HepG2 (cell line): ENCODE data around the gene UROS. TPM values are rescaled to one million over a fixed set of nuclear protein-coding genes. Genes with fewer than 3 reads are reported as not detected.

Experiments used
- ATAC-seq: fragments of 200-7000 bp; cut with Tn5 transposase; 3 replicates; pipeline ENCODE4 v1.9.1; 2020; ENCODE audit warnings: mild to moderate bottlenecking, moderate library complexity
- BruUV-seq: library from RNA; stranded (reverse); fragments of 400-500 nt; replicated peaks from 2 replicates; lab custom pipeline; 2021; lab: Mats Ljungman, UMichigan
- CTCF ChIA-PET: fragments of 300-600 bp; formaldehyde crosslinking; extraction: SDS; loops from one replicate; lab custom pipeline; 2021; ENCODE audit warnings: low total read pairs, inconsistent platforms, low intra/inter-chr PET ratio; lab: Yijun Ruan, JAX
- POLR2A ChIA-PET: fragments of 350-600 bp; sonication (Branson Sonifier 250); formaldehyde crosslinking; loops from one replicate; lab custom pipeline; 2020; ENCODE audit warnings: antibody characterized with exemption, inconsistent platforms; lab: Yijun Ruan, JAX
- DNase-seq: peaks from one replicate; pipeline ENCODE4 v3.0.0-alpha.2; 2015; ENCODE audit warnings: low spot score
- FAIRE-seq: peaks from 3 replicates; lab custom pipeline; 2011; peaks lifted over from hg19 to GRCh38; lab: Jason Lieb, UNC
- H2AFZ ChIP-seq: one replicate; pipeline ENCODE4 v1.6.1; 2011; ENCODE audit warnings: low read length, inconsistent platforms
- H3K27ac ChIP-seq: fragments of 300-600 bp; 3 replicates; pipeline ENCODE4 v1.8.0; 2011; ENCODE audit warnings: mixed run types, mild to moderate bottlenecking, mixed read lengths, low read length, inconsistent platforms; ENCODE audit not compliant: insufficient read depth; ENCODE audit errors: extremely low read length
- H3K27me3 ChIP-seq, 2 experiments: fragments of 200-600 bp in 1 of 2; 2 replicates in 1 of 2; 3 replicates in 1 of 2; pipeline versions ENCODE4 v1.6.0 to v1.8.0; 2011; ENCODE audit warnings: low read length in 2 of 2, mild to moderate bottlenecking in 2 of 2, moderate library complexity in 2 of 2, inconsistent platforms in 1 of 2; ENCODE audit not compliant: insufficient read depth in 2 of 2, control insufficient read depth in 1 of 2
- H3K36me3 ChIP-seq, 2 experiments: fragments of 200-600 bp in 1 of 2; replicated peaks in 1 of 2; 2 replicates in 1 of 2; 3 replicates in 1 of 2; pipeline versions ENCODE4 v1.5.1 to v1.8.0; 2011; ENCODE audit warnings: low read length in 2 of 2, inconsistent platforms in 1 of 2; ENCODE audit not compliant: insufficient read depth in 2 of 2, control insufficient read depth in 1 of 2
- H3K4me1 ChIP-seq: 2 replicates; pipeline ENCODE4 v1.5.1; 2012; ENCODE audit warnings: low read length, inconsistent platforms; ENCODE audit not compliant: insufficient read depth
- H3K4me2 ChIP-seq: 2 replicates; pipeline ENCODE4 v1.6.0; 2011; ENCODE audit warnings: low read depth, low read length, inconsistent platforms
- H3K4me3 ChIP-seq, 3 experiments: fragments of 200-600 bp in 1 of 3; sonication (generic), shearing (Covaris generic) in 1 of 3; replicated peaks in 1 of 3; 2 replicates each; pipeline ENCODE4 v1.5.1; 2011 to 2016; ENCODE audit warnings: low read length in 3 of 3, inconsistent platforms in 2 of 3, low read depth in 2 of 3, mild to moderate bottlenecking in 2 of 3, control low read depth in 1 of 3, mixed read lengths in 1 of 3; ENCODE audit not compliant: insufficient read depth in 1 of 3
- H3K79me2 ChIP-seq: one replicate; pipeline ENCODE4 v1.6.1; 2011; ENCODE audit warnings: low read length, inconsistent platforms; ENCODE audit not compliant: insufficient read depth
- H3K9ac ChIP-seq: 2 replicates; pipeline ENCODE4 v1.6.0; 2011; ENCODE audit warnings: mild to moderate bottlenecking, low read depth, low read length, inconsistent platforms; ENCODE audit not compliant: insufficient read depth
- H3K9me3 ChIP-seq: 2 replicates; pipeline ENCODE4 v1.5.1; 2012; ENCODE audit warnings: mild to moderate bottlenecking, low read length
- H4K20me1 ChIP-seq: 2 replicates; pipeline ENCODE4 v1.6.0; 2011; ENCODE audit warnings: inconsistent platforms, mild to moderate bottlenecking, low read length, moderate library complexity; ENCODE audit not compliant: insufficient read depth
- FOXC1 ChIP-seq: sonication (generic); formaldehyde crosslinking; IDR thresholded peaks from 2 replicates; pipeline ENCODE4 v1.8.0; 2022; ENCODE audit warnings: mild to moderate bottlenecking, missing genetic modification reagents, borderline replicate concordance
- IKZF4 ChIP-seq: sonication (generic); formaldehyde crosslinking; IDR thresholded peaks from 2 replicates; pipeline ENCODE4 v1.5.1; 2020; ENCODE audit warnings: borderline replicate concordance, mild to moderate bottlenecking, low read depth, missing genetic modification reagents; ENCODE audit errors: not compliant biosample characterization
- PPARG ChIP-seq: conservative IDR thresholded peaks from 2 replicates; pipeline ENCODE4 v1.6.1; 2016; ENCODE audit warnings: missing biosample characterization, missing genetic modification reagents
- ZNF567 ChIP-seq: sonication (generic); formaldehyde crosslinking; IDR thresholded peaks from 2 replicates; pipeline ENCODE4 v1.8.1; 2023; ENCODE audit warnings: mild to moderate bottlenecking, missing genetic modification reagents, borderline replicate concordance
- WGBS: methylation state at CpG from one replicate; pipeline ENCODE4 v1.1.6; 2017; ENCODE audit warnings: low lambda C conversion rate; 5-methylcytosine and 5-hydroxymethylcytosine counted together
- in situ Hi-C: cut with HindIII; loops from 2 replicates; pipeline ENCODE4 v1.10.0; 2017; ENCODE audit warnings: low pct_unique_long_range_greater_than_20kb; ENCODE audit not compliant: extremely low pct_ligation_motif_present
- intact Hi-C: fragments of 100-400 bp; cut with micrococcal nuclease; formaldehyde crosslinking; loops from one replicate; pipeline ENCODE4 v1.10.0; 2022; ENCODE audit not compliant: unreplicated experiment
- polyA plus RNA-seq, 8 experiments: library from polyadenylated mRNA; depleted of rRNA in 3 of 8; stranded (reverse) in 7 of 8; unstranded in 1 of 8; fragments of >200 nt; fragmentation: Illumina TruSeq in 4 of 8; extraction: Trizol in 4 of 8; gene quantifications; 2 replicates each; pipeline versions ENCODE4 v1.2.1 to v1.2.3, GENCODE V29; 2011 to 2016; ENCODE audit warnings: low read depth in 4 of 8, missing spikeins in 1 of 8, mixed read lengths in 1 of 8; ENCODE audit not compliant: insufficient read depth in 1 of 8
- total RNA-seq, 5 experiments: library from RNA; depleted of rRNA; stranded (reverse); fragments of >200 nt; fragmentation: Illumina TruSeq; extraction: Trizol; gene quantifications; 2 replicates each; pipeline ENCODE4 v1.2.3, GENCODE V29; 2016; ENCODE audit warnings: low read depth in 1 of 5
- TF ChIP-seq, protein P1 (sequence below): sonication (generic); formaldehyde crosslinking; conservative IDR thresholded peaks from 2 replicates; pipeline ENCODE4 v1.8.0; 2022; ENCODE audit warnings: low read depth, missing genetic modification reagents
- TF ChIP-seq, protein P2 (sequence below): sonication (generic); formaldehyde crosslinking; IDR thresholded peaks from 2 replicates; pipeline ENCODE4 v1.8.1; 2022; ENCODE audit warnings: mild to moderate bottlenecking, missing genetic modification reagents
- TF ChIP-seq, protein P3 (sequence below): sonication (generic); formaldehyde crosslinking; IDR thresholded peaks from 2 replicates; pipeline ENCODE4 v1.5.1; 2020; ENCODE audit warnings: mild to moderate bottlenecking, missing genetic modification reagents, moderate library complexity

Gene UROS
- total and polyA plus RNA-seq, 2 of the 13 experiments (the other 11 are each of a cell fraction or from before 2014, with no cell fraction given): 14.8 to 49.9 TPM

DNA sequence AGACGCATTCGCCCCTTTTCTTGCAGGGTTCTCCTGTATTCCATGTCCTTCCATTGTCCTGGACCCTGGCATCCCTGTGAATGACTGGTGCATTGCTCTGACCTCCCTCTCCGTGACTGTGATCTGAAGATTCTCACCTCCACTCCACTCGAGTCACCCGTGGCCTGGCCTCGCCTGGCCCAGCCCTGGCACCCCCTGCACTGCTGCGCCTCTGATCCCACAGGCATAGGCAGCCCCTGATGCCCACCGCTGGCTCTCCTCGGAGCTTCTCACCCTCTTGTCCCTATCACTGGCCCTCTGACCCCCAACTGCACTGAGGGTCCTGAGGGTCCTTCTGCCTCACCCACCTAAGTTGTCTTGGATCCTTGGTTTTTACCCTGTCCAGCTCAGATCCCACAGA lies 45.3 kb downstream of the UROS start:
- H3K4me2 ChIP-seq: no peak overlapping the region
- FAIRE-seq: no peak

More for the DNA sequence above, 45.3 kb downstream of the UROS start:
- in situ Hi-C loops (no loop called here), intact Hi-C loops (loop anchor here (10.0 kb wide), 1 partner anchor 47 kb away; the partner anchor contains the start of genes BCCIP and UROS)
- Histone ChIP-seq H3K4me1 (peaks cover 29% of the 10 kb centered on the region), H3K27ac (no peak overlapping the region), H3K4me3 (no peak overlapping the region), H4K20me1 (no peaks in the 10 kb centered on the region), H3K27me3 (no peaks in the 10 kb centered on the region; a peak in 3 of 5 replicates), H3K9me3 (no peaks in the 10 kb centered on the region), H3K36me3 (no peaks in the 10 kb centered on the region), H2AFZ (peak overlapping the region; percentile 54), H3K9ac (no peak overlapping the region), H3K79me2 (no peaks in the 10 kb centered on the region)
- no peak for TF ChIP-seq ZNF567 (CRISPR knock-in tag)
- TF ChIP-seq IKZF4 (CRISPR knock-in tag): no peak
- TF ChIP-seq FOXC1 (CRISPR knock-in tag): no peak
- TF ChIP-seq, protein P1, sequence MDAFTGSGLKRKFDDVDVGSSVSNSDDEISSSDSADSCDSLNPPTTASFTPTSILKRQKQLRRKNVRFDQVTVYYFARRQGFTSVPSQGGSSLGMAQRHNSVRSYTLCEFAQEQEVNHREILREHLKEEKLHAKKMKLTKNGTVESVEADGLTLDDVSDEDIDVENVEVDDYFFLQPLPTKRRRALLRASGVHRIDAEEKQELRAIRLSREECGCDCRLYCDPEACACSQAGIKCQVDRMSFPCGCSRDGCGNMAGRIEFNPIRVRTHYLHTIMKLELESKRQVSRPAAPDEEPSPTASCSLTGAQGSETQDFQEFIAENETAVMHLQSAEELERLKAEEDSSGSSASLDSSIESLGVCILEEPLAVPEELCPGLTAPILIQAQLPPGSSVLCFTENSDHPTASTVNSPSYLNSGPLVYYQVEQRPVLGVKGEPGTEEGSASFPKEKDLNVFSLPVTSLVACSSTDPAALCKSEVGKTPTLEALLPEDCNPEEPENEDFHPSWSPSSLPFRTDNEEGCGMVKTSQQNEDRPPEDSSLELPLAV (CRISPR knock-in tag): no peak
- TF ChIP-seq, protein P2, sequence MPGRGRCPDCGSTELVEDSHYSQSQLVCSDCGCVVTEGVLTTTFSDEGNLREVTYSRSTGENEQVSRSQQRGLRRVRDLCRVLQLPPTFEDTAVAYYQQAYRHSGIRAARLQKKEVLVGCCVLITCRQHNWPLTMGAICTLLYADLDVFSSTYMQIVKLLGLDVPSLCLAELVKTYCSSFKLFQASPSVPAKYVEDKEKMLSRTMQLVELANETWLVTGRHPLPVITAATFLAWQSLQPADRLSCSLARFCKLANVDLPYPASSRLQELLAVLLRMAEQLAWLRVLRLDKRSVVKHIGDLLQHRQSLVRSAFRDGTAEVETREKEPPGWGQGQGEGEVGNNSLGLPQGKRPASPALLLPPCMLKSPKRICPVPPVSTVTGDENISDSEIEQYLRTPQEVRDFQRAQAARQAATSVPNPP (CRISPR knock-in tag): no peak
- TF ChIP-seq PPARG (CRISPR knock-in tag): no peak
- TF ChIP-seq, protein P3, sequence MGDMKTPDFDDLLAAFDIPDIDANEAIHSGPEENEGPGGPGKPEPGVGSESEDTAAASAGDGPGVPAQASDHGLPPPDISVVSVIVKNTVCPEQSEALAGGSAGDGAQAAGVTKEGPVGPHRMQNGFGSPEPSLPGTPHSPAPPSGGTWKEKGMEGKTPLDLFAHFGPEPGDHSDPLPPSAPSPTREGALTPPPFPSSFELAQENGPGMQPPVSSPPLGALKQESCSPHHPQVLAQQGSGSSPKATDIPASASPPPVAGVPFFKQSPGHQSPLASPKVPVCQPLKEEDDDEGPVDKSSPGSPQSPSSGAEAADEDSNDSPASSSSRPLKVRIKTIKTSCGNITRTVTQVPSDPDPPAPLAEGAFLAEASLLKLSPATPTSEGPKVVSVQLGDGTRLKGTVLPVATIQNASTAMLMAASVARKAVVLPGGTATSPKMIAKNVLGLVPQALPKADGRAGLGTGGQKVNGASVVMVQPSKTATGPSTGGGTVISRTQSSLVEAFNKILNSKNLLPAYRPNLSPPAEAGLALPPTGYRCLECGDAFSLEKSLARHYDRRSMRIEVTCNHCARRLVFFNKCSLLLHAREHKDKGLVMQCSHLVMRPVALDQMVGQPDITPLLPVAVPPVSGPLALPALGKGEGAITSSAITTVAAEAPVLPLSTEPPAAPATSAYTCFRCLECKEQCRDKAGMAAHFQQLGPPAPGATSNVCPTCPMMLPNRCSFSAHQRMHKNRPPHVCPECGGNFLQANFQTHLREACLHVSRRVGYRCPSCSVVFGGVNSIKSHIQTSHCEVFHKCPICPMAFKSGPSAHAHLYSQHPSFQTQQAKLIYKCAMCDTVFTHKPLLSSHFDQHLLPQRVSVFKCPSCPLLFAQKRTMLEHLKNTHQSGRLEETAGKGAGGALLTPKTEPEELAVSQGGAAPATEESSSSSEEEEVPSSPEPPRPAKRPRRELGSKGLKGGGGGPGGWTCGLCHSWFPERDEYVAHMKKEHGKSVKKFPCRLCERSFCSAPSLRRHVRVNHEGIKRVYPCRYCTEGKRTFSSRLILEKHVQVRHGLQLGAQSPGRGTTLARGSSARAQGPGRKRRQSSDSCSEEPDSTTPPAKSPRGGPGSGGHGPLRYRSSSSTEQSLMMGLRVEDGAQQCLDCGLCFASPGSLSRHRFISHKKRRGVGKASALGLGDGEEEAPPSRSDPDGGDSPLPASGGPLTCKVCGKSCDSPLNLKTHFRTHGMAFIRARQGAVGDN (CRISPR knock-in tag): 0 out of 2 replicates have a peak, but pooled peaks have one; percentile 12
- ChIA-PET POLR2A (interaction anchor here (0.9 kb wide), 1 partner anchor 45 kb away, joined by 3 read pairs; the partner anchor contains the start of genes BCCIP and UROS), CTCF (no interaction called here)
- 53% methylated on average over 9 of the region's 9 CpGs for WGBS
- no peak for DNase-seq
- ATAC-seq: no peak
- BruUV-seq: no TSS peak
